GM15510 (cell line): ENCODE data around the gene PCDH19.

Experiments
- POLR2A ChIP-seq: IDR thresholded peaks from 3 replicates; pipeline ENCODE4 v1.6.1; 2011; ENCODE audit warnings: borderline replicate concordance; ENCODE audit not compliant: insufficient read length; ENCODE audit errors: extremely low read depth

The PCDH19 gene

GRCh38 chrX:100410901-100411801, 1.1 kb upstream of the PCDH19 start:
- TF ChIP-seq POLR2A = no peak

GRCh38 chrX:100408713-100409609, 1.1 kb downstream of the PCDH19 start:
- TF ChIP-seq POLR2A = no peak

GRCh38 chrX:100407784-100408712, 2.0 kb downstream of the PCDH19 start:
- TF ChIP-seq POLR2A = no peak

GRCh38 chrX:100407147-100407783, 2.8 kb downstream of the PCDH19 start:
- no peak for TF ChIP-seq POLR2A

GRCh38 chrX:100405424-100405823, 4.6 kb downstream of the PCDH19 start:
- TF ChIP-seq POLR2A = no peak

- TF ChIP-seq POLR2A = no peak
These were observed 5.2 kb downstream of the PCDH19 start for GRCh38 chrX:100404851-100405250.

GRCh38 chrX:100395781-100396180, 14.3 kb downstream of the PCDH19 start:
- TF ChIP-seq POLR2A = no peak

GRCh38 chrX:100381619-100382018, 28.5 kb downstream of the PCDH19 start:
- no peak for TF ChIP-seq POLR2A

- no peak for TF ChIP-seq POLR2A
These were observed 30.6 kb downstream of the PCDH19 start for GRCh38 chrX:100379388-100379986.

GRCh38 chrX:100377826-100378225, 32.2 kb downstream of the PCDH19 start:
- no peak for TF ChIP-seq POLR2A

- TF ChIP-seq POLR2A = no peak
These were observed 33.5 kb downstream of the PCDH19 start for GRCh38 chrX:100376576-100376975.

- no peak for TF ChIP-seq POLR2A
These were observed 36.4 kb downstream of the PCDH19 start for GRCh38 chrX:100373673-100374072.

GRCh38 chrX:100368167-100368566, 41.9 kb downstream of the PCDH19 start:
- no peak for TF ChIP-seq POLR2A
